RWPE1 (cell line): ENCODE measurements around the gene CDAN1.
"Not testable (repeated sequence)": the region's sequence is repeated elsewhere in the genome, so short reads cannot be mapped to it uniquely, and the experiment has no call there.

Experiments
- CTCF ChIA-PET: fragments of 350-600 bp; sonication (Branson Sonifier 250); formaldehyde crosslinking; extraction: SDS; loops from one replicate; lab custom pipeline; 2021; lab: Yijun Ruan, JAX
- POLR2A ChIA-PET: fragments of 400-600 bp; formaldehyde crosslinking; extraction: SDS; loops from one replicate; lab custom pipeline; 2020; ENCODE audit warnings: antibody characterized with exemption; ENCODE audit not compliant: low non-redundant PET; lab: Yijun Ruan, JAX
- DNase-seq: peaks from one replicate; pipeline ENCODE4 v3.0.0; 2012; ENCODE audit warnings: low spot score
- H3K27ac ChIP-seq: fragments of 450-650 bp; 2 replicates; pipeline ENCODE4 v1.5.1; 2017
- CTCF ChIP-seq: fragments of 450-650 bp; conservative IDR thresholded peaks from 2 replicates; pipeline ENCODE4 v1.5.1; 2017; ENCODE audit warnings: low read depth, mild to moderate bottlenecking

The CDAN1 gene

GRCh38 chr15:42772144-42772543 lies 35.2 kb upstream of the CDAN1 start:
- H3K27ac ChIP-seq: no peak overlapping the region
- CTCF ChIA-PET: no interaction called here
- DNase-seq: no peak
- TF ChIP-seq CTCF: no peak
- POLR2A ChIA-PET: no interaction called here

GRCh38 chr15:42766109-42766508 lies 29.2 kb upstream of the CDAN1 start:
- POLR2A ChIA-PET, CTCF ChIA-PET, DNase-seq, H3K27ac ChIP-seq: not testable (repeated sequence)

- H3K27ac ChIP-seq, DNase-seq, POLR2A ChIA-PET, CTCF ChIA-PET: not testable (repeated sequence)
These were observed 27.3 kb upstream of the CDAN1 start for GRCh38 chr15:42764154-42764731.

GRCh38 chr15:42761813-42762212 lies 24.9 kb upstream of the CDAN1 start:
- H3K27ac ChIP-seq, DNase-seq, POLR2A ChIA-PET, CTCF ChIA-PET: not testable (repeated sequence)

GRCh38 chr15:42760759-42761158 lies 23.8 kb upstream of the CDAN1 start:
- ChIA-PET POLR2A (no interaction called here), CTCF (no interaction called here)
- no peak for DNase-seq
- H3K27ac ChIP-seq: no peak overlapping the region
- TF ChIP-seq CTCF: no peak

- DNase-seq: no peak
- ChIA-PET POLR2A (no interaction called here), CTCF (interaction anchor here (1.4 kb wide), 1 partner anchor 17 kb away, joined by 3 read pairs; no protein-coding TSS in a partner anchor)
- peak overlapping the region; percentile 1; the same call in 1 of the 2 replicates for H3K27ac ChIP-seq
- no peak for TF ChIP-seq CTCF
These were observed 22.2 kb upstream of the CDAN1 start for GRCh38 chr15:42759093-42759492.

GRCh38 chr15:42750306-42750705 lies 13.4 kb upstream of the CDAN1 start:
- H3K27ac ChIP-seq: no peak overlapping the region
- ChIA-PET POLR2A (no interaction called here), CTCF (interaction anchor here (0.7 kb wide), 1 partner anchor 222 kb away, joined by 5 read pairs; no protein-coding TSS in a partner anchor)
- TF ChIP-seq CTCF: no peak
- DNase-seq: no peak

GRCh38 chr15:42749266-42749665 lies 12.3 kb upstream of the CDAN1 start:
- TF ChIP-seq CTCF: no peak
- DNase-seq: no peak
- CTCF ChIA-PET: no interaction called here
- no peak overlapping the region for H3K27ac ChIP-seq
- POLR2A ChIA-PET: interaction anchor here (0.5 kb wide), 1 partner anchor 8 kb away, joined by 3 read pairs; no protein-coding TSS in a partner anchor
